Sciatic nerve (tissue), 2 donors: ENCODE results near the gene CGNL1. TPM values are rescaled to one million over a fixed set of nuclear protein-coding genes. Genes with fewer than 3 reads are reported as not detected.
A peak's percentile ranks its signal among the peaks of the same experiment; 100 is the strongest.

Experiments
- ATAC-seq: fragments of 200-7000 bp; cut with Tn5 transposase; one replicate; pipeline ENCODE4 v1.9.1; 2020; ENCODE audit warnings: mild to moderate bottlenecking, moderate library complexity
- DNase-seq: peaks from one replicate; pipeline ENCODE4 v3.0.0-alpha.2; 2020; ENCODE audit warnings: low spot score
- intact Hi-C: fragments of 100-400 bp; cut with DNase I; formaldehyde crosslinking; loops from one replicate; pipeline ENCODE4 v1.14.2; 2022
- total RNA-seq: library from RNA; stranded (reverse); fragmentation: NEBNext Ultra II Directional; extraction: Animal tissue kit (Norgen Biotek cat#: 25700); gene quantifications from one replicate; pipeline ENCODE4 v1.2.1, GENCODE V29; 2021
- donor health status: DM: no; HTN: no; CAD: no.
- donor health status: DM: no; HTN: no; CAD: no.

CGNL1 gene
- total RNA-seq, 1 donor from 2014 or later: 38.1 TPM

DNA sequence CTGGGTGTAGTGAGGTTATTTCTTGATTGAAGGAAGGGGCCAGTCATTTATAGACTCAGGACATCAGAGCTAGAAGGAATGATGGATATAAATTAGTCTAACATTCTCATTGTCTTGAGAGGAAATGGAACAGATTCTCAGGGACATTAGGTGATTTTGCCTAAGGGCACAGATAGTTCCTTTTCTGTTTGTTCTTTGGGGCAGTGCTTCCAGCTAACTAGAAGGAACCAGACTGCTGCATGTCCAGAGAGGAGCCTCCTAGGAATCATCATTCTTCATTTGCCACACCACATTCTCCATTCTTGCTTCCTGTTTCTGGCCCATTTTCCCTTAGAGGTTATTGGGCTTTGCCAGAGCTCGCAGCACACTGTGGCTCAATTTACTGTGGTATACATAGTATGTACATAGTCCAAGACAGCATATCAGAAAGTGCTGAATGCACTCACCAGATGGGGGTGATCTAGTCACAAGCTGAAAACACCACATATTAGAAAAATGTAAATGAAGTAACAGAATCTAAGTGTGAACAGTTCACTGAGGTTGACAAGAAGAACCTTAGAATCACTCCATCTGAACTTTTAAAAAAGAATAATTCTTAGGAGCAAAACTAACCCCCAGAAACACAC is 152.7 kb downstream of the CGNL1 start:
- intact Hi-C loops: loop anchor here (5.0 kb wide), 1 partner anchor 187 kb away; no protein-coding TSS in a partner anchor
- no peak for DNase-seq
- ATAC-seq: no peak

DNA sequence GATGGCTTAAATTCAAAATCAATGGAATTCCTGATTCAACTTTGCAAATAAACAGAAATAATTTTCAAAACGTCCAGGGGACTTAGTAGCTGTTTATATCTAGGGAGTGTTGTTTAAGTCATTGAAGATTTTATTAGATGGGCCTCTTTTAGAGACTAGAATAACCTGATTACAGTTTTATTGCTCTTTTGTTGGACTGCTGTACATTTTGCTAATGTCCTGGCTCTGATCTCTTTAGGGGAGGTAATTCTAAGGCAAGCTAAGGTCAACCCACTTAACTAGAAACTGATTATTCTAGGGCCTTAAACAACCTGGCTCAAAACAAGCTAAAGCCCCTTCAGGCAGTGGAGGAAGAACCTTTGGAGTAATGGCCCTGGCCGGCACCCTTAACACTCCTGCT is 153.4 kb downstream of the CGNL1 start:
- no peak for ATAC-seq
- intact Hi-C loops: loop anchor here (5.0 kb wide), 1 partner anchor 187 kb away; no protein-coding TSS in a partner anchor
- DNase-seq: no peak

DNA sequence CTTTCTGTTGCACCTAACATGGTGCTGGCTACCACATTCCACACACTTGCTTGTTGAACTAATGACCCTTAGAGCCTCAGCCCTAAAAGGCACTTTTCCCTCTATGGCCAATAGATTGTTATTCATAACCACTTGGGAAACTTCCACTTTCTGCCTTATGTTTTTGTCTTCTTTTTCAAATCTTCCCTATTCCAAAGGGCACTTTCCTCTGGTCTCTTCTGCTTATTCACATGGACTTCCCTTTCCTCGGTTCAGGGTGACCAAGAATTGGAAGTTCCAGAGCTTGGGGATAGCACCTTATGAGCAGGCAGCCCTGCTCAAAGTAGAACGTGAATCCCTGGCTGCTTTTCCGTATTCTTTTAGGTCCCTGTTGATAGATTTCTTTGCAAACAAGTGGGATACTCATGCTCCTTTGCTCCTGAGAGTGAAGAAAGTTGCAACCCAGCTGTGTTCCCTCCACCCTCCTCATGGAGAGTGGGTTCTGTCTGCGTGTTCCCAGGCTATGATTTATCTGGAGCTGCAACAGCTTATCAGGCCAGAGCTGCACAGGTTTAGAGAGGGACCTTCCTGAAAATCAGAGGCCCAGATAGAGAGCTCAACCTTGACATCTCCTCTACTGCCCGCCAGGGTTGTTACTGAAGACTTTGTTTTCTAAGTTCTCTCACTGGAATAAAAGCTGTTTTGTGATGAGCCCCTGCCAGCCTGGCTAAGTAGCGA is 156.6 kb downstream of the CGNL1 start:
- intact Hi-C loops: no loop called here
- ATAC-seq: no peak
- DNase-seq: no peak

DNA sequence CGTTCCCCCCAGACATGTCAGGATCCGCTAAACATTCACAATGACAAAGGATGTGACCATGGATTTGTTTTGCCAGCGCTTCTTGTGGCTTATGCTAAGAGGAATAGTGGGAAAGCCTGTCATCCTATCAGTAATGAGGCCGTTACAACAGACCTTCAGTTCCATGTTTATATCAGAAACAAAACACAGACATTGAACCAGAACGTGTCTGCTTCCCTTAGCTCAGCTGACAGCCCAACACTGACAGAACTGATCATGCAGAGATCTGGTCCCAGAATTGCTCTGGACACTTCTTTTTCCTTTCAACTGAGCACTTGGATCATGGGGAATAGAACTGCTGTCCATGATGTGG is 157.1 kb downstream of the CGNL1 start:
- DNase-seq (no peak), ATAC-seq (peak; percentile 8)
- intact Hi-C loops: no loop called here

DNA sequence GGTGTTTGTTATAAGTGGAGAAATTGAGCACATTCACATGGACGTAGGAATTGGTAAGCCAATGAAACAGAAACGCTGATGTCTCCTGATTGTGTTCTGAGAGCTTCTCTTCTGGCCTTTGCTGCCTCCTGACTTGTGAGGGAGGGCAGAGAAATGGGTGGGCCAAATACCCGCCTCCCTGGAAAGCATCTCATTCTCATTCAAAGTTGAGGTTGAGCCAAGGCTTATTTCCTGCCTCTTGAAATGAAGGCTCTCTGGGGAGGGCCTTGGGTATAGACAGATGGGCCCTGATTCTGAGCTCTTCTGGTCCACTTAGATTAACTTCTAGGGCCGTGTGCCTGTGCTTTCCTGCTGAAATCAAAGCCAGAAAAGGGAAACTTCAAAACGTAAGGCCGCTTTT is 158.0 kb downstream of the CGNL1 start:
- intact Hi-C loops: no loop called here
- DNase-seq (no peak), ATAC-seq (peak; percentile 80)

DNA sequence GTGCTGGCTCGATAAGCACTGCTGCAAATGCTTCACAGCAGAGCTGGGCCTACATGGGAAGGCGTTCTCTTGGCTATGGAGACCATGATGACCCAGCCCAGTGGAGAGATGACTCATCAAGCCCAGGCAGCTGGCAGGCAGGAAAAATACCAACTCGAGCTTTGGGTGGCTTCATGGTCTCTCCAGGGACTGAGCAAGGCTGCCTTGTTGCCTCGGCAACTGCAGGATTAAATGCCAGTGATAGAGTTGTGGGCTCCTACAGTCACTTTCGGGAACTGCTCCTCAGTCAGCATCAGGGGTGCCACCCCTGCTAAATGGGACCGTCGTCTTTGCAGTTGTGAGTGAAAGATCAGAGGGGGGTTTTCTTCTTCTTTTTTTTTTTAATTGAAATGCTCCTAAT is 160.8 kb downstream of the CGNL1 start:
- DNase-seq (no peak), ATAC-seq (peak; percentile 54)
- intact Hi-C loops: no loop called here

DNA sequence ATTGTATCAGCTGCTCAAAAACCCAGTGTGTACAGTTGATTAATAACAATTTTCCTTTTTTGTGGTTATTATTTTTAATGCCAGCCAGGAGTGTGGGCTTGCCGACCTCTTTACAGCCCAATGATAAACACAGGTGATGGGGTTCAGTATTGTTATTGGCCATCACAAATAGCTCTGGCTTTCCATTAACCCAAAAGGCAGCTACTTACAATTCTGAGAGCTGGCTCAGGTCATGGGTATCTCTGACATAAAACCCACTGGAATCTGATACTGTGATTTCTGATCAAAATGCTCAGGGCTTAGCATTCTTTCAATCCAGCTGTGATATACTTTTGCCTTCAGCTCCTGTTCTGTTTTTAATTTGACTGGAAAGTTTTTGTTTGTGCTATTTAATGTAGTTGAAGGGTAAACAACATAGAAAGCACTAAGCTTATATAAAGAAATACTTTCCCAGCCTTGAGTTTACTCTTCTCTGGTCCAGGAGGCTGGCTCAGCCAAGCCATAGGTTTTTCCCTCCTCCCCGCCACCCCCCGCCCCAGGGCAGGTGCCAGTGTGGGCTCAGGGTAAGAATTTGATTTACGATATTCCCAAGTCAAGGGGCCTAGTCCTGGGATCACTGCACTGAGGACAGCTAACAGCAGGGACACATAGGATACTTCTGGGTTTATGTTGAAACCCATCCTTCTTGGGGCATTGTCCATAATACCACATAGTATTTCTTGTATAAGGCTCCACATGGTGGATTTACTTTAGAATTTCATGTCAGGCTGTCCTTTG is 161.4 kb downstream of the CGNL1 start:
- ATAC-seq (no peak), DNase-seq (peak; percentile 44)
- intact Hi-C loops: no loop called here

DNA sequence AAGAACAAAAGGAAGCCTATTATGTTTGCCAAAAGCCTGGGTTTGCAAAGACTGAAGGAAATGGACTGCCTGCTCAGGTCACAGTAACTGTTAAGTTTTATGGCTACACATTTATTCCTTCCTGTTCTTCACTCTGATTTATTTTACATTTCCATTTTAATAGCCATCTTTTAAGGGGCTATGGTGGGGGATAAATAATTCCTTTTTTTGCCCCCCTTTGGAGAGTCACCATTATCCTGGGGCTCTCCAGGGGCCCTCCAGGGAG is 161.9 kb downstream of the CGNL1 start:
- ATAC-seq: no peak
- no peak for DNase-seq
- intact Hi-C loops: no loop called here

DNA sequence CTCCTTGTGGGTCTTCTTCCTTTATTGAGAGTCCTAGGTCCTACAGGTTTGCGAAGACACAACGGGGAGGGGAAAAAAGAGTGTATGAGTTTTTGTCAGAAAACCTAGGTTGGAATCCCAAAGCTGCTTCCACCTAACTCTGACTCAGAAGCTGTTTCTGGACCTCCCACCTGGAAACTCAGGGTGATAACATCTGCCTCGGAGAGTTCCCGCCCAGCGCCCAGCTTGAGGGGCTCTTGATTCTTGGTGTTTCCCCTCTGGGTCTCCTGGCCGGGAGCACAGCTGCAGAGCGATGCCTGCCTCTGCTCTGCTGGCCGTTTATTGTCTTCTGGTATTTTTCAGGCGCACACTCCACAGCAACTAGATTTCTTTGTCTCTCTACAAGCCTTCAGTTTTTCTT is 162.5 kb downstream of the CGNL1 start:
- intact Hi-C loops: no loop called here
- DNase-seq (peak; percentile 23), ATAC-seq (no peak)

DNA sequence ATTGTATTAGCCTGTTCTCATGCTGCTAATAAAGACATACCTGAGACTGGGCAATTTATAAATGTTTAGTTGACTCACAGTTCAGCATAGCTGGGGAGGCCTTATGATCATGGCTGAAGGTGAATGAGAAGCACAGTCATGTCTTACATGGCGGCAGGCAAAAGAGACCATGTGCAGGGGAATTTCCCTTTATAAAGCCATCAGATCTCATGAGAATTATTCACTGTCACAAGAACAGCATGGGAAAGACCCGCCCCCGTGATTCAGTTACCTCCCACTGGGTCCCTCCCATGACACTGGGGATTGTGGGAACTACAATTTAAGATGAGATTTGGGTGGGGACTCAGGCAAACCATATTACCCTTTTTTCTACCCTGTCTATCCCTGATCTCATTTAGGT is 163.9 kb downstream of the CGNL1 start:
- intact Hi-C loops: no loop called here
- DNase-seq (peak; percentile 32), ATAC-seq (no peak)

DNA sequence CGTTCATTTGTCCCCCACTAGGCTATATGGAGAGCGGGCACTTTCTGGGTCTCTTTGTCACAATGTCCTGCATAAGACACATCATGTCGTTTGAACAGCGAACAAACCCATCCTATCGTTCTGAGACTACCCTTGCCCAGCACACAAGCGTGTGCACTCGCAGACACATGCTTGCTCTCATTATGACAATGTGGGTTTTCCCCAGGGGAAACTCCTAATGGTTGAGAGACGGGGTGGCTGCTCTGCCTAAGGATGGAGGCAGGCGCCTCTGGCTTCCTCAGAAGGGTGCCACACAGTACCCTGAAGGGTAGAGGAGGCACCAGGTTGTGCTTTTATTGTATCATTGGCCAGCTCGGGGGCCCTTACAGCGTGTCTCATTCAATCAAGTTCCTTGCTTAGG is 164.4 kb downstream of the CGNL1 start:
- intact Hi-C loops: no loop called here
- ATAC-seq (no peak), DNase-seq (peak; percentile 22)

DNA sequence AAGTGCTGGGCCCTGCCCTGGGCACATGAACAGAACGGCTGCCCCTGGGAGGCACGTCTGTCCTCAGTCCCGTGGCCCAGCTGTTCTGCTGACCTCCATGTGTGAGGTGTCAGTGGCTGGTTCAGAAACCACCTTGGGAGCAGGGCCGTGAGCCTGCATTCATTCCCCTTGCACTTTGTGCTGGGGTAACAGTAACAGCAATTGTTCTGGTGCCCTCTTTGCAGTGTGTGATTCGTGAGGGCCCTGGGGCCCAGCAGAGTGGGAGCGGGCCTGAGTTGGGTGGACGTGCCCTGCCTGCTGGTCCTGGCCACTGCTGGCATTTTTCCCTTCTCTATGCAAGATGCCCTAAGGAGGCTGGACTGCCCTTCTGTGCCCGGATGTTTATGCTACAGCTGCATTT is 165.0 kb downstream of the CGNL1 start:
- DNase-seq (peak; percentile 34), ATAC-seq (no peak)
- intact Hi-C loops: no loop called here

DNA sequence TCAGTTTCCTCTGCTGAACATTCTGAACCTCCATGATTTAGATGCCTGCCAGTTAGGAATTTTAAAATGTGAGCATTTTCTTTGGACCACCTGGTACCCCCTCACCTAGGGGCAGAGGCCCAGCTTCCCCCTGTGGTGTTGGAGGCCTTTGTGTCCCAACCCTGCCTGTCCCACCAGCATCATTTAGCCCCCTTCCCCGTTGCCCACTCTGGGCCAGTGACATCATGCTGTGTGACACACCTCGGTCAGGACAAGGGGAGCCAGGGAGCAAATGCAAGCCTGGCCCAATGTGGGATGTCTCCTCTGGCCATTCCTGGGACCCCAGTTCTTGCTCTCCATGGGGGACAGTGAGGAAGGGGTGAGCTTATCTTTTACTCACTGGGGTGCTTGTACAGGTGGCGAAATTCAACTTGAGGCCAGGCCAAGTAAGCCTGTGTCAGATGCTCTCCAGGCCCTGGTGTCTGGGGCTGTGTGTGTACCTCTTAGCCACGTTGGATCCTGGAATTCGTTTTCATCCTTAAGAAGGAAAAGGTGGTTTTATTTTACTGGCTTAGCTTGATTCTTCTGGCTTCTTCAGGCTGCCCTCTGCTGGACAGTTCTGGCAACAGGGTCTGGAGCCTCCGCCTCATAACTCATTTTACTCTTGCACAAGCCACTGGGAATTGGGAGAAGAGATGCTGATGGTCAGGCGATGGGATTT is 165.7 kb downstream of the CGNL1 start:
- intact Hi-C loops: no loop called here
- DNase-seq (peak; percentile 87), ATAC-seq (peak; percentile 64)

DNA sequence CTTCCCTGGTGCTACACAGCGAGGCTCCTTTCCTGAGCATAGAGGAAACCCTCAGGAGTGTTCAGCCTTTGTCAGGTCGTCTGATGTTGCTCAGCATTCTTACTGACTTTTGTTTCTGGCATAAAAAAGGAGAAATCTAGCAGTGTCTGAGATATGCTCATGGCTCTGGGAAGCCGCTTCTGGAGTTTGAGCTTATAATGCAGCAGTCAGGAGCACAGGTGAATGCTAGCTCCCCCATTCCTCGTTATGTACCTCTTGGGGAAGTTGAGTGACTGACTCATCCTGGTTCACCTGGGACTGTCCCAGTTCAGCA is 166.2 kb downstream of the CGNL1 start:
- intact Hi-C loops: no loop called here
- DNase-seq: peak; percentile 18
- ATAC-seq: no peak

DNA sequence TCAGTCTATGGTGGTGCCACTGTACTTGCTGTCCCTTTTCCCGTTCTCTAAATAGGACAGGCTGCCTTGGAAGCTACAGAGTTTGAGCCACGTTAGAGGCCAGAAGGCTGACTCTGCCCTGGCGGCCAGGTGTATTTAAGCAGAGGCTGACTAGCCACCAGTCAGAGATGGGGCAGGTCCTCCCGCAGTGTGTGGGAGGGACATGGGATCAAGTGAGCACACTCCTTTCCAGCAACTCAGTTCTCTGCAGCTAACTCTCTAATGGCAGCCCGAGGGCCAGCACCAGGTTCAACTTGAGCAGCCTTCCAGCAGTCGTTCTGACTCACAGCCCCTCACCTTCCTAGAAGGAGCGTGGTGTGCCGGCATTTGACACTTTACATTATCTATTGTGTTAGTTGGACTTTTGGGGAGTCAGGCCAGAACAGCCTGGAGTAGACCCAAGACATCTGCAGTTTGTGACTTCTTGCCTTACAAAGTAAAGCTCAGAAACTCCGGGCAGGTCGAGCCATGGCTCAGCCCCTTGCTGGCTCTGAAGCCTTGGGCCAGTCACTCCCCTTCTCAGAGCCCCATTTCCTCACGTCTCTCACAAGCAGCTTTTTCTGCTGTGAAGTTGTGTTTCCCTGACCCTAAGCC is 168.7 kb downstream of the CGNL1 start:
- DNase-seq: no peak
- ATAC-seq: no peak
- intact Hi-C loops: no loop called here

DNA sequence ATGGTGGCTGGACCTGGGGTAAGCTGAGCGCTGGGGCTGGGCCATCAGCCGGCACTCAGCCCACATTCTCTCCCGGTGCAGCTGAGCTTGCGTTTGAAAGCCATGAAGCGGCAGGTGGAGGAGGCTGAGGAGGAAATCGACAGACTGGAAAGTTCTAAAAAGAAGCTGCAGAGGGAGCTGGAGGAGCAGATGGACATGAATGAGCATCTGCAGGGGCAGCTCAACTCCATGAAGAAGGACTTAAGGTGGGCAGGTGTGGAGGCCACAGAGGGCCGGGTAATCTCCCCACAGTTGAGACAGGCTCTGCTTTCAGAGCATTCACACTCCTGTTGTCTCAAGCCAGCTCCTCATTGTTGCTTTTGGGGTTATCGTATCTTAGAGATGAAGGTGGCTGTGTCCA is 169.7 kb downstream of the CGNL1 start:
- ATAC-seq (no peak), DNase-seq (peak; percentile 42)
- intact Hi-C loops: no loop called here

DNA sequence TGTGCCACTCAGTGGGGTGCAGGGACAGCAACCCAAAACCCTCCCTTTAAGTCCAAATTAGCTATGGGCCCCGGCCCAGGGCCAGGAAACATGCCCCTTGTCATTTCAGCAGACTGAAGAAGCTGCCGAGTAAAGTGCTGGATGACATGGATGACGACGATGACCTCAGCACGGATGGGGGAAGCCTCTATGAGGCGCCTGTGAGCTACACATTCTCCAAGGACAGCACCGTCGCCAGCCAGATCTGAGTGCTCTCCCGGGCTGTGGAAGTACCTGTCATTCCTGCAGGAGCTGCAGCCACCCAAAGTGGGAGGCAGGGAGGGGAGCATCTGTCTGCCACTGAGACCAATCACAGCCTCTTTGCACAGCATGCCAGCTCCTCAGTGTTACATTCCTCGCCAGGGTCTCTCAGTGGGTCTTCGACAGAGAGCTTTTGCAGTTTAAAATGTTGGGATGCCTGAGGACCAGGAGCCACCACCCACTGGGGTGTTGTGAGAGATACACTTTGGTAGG is 171.0 kb downstream of the CGNL1 start:
- DNase-seq: no peak
- no peak for ATAC-seq
- intact Hi-C loops: no loop called here

DNA sequence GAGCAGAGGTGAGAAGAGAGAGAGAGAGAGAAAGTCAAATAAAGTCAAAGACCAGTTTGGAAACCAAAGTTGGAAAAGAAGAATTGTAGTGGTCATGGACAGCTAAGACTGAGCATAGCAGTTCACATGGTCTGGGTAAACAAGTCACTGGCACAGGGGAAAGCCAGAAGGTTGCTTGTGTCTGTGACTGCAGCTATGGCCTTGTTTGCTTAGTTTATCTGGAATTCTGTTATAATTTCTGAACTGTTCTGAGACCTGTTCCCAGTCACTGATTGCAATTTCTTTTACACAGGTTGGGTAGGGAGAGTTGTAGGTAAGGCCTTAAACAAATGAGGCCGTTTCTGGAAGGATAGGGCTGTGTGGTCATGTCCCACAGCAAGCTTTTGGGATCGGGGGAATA is 172.0 kb downstream of the CGNL1 start:
- intact Hi-C loops: no loop called here
- ATAC-seq: no peak

DNA sequence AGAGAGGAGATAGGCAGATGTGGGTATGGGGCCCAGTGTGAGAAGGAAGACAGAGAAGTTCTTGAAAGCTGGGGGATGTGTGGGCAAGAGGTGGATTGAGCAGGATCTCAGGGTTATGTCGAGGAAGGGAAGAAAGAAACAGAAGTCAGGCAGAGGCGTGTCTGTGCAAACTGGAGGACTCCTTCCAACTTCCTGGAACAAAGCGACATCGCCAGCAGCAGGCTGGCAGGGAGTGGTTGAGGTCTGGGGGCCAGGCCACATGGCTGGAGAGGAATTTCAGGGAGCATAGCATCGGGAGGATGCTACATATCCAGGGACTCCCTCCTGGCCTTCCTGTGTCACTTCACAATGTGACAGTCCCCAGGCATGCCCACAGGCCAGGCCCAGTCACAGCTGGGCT is 172.5 kb downstream of the CGNL1 start:
- DNase-seq: no peak
- no peak for ATAC-seq
- intact Hi-C loops: no loop called here

More for the DNA sequence above, 172.0 kb downstream of the CGNL1 start:
- DNase-seq: no peak
